Measurements from ENCODE around the gene PAFAH1B1.

DNA sequence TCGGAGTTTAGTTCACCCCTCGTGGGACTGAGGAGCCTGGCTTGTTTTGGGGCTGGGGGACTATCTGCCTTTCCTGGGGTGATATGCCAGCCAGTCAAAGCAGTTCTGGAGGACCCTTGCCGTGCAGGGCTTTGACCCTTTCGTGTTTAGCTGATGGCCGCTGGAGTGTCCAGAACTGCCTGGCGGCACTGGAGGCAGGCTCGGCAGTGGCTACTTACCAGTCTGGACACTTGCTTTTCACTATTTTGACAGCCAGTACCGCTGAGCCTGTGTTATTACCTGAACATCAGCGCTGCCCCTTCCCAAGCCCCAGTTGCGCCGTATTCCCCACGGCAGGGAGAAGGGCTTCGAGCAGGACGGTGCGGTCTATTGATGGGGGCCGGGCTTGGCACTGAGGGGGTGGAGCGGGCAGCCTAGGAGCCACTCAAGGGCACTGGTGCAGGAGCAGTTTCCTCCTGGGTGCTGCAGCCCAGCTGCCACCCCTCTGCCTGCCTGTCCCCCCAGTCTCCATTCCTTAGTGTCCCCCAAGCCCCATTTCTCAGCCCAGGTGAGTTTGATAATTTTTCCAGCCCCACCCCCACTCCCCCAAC is 137.4 kb downstream of the PAFAH1B1 start:
- TF ChIP-seq, protein P1, sequence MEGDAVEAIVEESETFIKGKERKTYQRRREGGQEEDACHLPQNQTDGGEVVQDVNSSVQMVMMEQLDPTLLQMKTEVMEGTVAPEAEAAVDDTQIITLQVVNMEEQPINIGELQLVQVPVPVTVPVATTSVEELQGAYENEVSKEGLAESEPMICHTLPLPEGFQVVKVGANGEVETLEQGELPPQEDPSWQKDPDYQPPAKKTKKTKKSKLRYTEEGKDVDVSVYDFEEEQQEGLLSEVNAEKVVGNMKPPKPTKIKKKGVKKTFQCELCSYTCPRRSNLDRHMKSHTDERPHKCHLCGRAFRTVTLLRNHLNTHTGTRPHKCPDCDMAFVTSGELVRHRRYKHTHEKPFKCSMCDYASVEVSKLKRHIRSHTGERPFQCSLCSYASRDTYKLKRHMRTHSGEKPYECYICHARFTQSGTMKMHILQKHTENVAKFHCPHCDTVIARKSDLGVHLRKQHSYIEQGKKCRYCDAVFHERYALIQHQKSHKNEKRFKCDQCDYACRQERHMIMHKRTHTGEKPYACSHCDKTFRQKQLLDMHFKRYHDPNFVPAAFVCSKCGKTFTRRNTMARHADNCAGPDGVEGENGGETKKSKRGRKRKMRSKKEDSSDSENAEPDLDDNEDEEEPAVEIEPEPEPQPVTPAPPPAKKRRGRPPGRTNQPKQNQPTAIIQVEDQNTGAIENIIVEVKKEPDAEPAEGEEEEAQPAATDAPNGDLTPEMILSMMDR (tag by site-specific recombination; IDR thresholded peaks at IDR 0.05) = no peak
- TF ChIP-seq, protein P2, sequence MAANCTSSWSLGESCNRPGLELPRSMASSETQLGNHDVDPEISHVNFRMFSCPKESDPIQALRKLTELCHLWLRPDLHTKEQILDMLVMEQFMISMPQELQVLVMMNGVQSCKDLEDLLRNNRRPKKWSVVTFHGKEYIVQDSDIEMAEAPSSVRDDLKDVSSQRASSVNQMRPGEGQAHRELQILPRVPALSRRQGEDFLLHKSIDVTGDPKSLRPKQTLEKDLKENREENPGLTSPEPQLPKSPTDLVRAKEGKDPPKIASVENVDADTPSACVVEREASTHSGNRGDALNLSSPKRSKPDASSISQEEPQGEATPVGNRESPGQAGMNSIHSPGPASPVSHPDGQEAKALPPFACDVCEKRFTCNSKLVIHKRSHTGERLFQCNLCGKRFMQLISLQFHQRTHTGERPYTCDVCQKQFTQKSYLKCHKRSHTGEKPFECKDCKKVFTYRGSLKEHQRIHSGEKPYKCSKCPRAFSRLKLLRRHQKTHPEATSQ (tag by site-specific recombination; IDR thresholded peaks at IDR 0.05) = no peak
- TF ChIP-seq, protein P3, sequence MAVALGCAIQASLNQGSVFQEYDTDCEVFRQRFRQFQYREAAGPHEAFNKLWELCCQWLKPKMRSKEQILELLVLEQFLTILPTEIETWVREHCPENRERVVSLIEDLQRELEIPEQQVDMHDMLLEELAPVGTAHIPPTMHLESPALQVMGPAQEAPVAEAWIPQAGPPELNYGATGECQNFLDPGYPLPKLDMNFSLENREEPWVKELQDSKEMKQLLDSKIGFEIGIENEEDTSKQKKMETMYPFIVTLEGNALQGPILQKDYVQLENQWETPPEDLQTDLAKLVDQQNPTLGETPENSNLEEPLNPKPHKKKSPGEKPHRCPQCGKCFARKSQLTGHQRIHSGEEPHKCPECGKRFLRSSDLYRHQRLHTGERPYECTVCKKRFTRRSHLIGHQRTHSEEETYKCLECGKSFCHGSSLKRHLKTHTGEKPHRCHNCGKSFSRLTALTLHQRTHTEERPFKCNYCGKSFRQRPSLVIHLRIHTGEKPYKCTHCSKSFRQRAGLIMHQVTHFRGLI (tag by site-specific recombination; IDR thresholded peaks at IDR 0.05) = no peak
- TF ChIP-seq, protein P4, sequence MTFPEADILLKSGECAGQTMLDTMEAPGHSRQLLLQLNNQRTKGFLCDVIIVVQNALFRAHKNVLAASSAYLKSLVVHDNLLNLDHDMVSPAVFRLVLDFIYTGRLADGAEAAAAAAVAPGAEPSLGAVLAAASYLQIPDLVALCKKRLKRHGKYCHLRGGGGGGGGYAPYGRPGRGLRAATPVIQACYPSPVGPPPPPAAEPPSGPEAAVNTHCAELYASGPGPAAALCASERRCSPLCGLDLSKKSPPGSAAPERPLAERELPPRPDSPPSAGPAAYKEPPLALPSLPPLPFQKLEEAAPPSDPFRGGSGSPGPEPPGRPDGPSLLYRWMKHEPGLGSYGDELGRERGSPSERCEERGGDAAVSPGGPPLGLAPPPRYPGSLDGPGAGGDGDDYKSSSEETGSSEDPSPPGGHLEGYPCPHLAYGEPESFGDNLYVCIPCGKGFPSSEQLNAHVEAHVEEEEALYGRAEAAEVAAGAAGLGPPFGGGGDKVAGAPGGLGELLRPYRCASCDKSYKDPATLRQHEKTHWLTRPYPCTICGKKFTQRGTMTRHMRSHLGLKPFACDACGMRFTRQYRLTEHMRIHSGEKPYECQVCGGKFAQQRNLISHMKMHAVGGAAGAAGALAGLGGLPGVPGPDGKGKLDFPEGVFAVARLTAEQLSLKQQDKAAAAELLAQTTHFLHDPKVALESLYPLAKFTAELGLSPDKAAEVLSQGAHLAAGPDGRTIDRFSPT (tag by site-specific recombination; IDR thresholded peaks at IDR 0.05) = no peak
- TF ChIP-seq GLIS2 (tag by site-specific recombination; IDR thresholded peaks at IDR 0.05) (no peak), ZBTB20 (tag by site-specific recombination; IDR thresholded peaks at IDR 0.05) (no peak), ZNF146 (tag by site-specific recombination; IDR thresholded peaks at IDR 0.05) (no peak)
- TF ChIP-seq, protein P5, sequence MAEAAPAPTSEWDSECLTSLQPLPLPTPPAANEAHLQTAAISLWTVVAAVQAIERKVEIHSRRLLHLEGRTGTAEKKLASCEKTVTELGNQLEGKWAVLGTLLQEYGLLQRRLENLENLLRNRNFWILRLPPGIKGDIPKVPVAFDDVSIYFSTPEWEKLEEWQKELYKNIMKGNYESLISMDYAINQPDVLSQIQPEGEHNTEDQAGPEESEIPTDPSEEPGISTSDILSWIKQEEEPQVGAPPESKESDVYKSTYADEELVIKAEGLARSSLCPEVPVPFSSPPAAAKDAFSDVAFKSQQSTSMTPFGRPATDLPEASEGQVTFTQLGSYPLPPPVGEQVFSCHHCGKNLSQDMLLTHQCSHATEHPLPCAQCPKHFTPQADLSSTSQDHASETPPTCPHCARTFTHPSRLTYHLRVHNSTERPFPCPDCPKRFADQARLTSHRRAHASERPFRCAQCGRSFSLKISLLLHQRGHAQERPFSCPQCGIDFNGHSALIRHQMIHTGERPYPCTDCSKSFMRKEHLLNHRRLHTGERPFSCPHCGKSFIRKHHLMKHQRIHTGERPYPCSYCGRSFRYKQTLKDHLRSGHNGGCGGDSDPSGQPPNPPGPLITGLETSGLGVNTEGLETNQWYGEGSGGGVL (tag by site-specific recombination; IDR thresholded peaks at IDR 0.05) = no peak

All from HEK293 (cell line).